HFF-Myc (cell line): ENCODE data around the gene UBAC2.

ENCODE experiments used
- DNase-seq: peaks from one replicate; pipeline ENCODE4 v3.0.0-alpha.2; 2011; ENCODE audit warnings: low read depth; ENCODE audit errors: extremely low read depth
- H3K4me3 ChIP-seq: replicated peaks from 2 replicates; pipeline ENCODE4 v1.5.1; 2011; ENCODE audit warnings: low read depth, mild to moderate bottlenecking, control low read depth, low read length
- TF ChIP-seq, protein P1 (sequence below): IDR thresholded peaks from 2 replicates; pipeline ENCODE4 v1.5.1; 2012; ENCODE audit warnings: mild to moderate bottlenecking, low read depth, low read length, control low read depth; ENCODE audit errors: missing control alignments

Gene UBAC2

DNA sequence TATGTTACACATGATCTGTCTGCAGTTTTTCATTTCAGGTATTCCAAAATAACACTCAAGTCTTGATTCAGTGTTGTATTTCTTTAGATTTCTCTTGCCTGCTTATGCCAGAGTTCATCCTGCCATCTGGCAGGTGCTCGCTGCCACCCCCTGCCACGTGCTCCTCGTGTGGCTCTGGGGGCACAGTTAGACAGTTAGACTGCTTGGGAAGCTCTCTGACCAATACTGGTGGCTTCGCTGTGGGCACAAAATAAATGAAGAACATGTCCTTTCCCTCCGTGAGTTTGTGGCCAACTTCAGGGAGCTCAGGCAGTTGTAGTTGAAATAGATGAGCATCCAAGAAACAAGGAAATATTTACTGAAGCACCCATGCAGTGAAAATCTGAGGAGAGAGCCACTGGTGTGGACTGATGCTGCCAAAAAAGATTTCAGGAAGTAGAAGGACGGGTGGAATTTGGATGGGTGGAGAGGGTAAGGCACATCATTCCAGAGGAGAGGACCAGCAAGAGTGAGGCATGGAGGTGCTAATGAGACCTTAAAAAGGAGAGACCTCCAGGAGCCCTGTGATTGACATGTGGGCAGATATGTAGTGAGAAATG lies 144.1 kb downstream of the UBAC2 start:
- no peak overlapping the region for H3K4me3 ChIP-seq
- no peak for DNase-seq

DNA sequence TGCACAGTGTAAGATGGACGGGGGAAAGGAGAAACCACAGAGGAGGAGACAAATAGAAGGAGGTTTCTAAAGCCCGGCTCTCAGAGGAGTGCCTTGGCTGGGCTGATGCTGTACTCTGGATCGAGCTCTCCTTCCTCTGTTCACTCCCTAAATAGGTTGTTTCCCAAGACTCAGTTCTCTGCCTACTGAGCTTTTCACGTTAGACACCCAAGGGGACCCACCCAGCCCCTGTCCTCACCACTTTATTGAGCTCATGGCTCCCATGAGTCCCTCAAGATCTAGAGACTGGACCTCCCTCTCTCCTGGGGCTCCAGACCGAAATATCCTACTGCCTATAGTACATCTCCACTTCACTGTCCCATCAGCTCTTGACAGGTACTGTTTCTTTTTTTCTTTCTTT lies 144.7 kb downstream of the UBAC2 start:
- TF ChIP-seq, protein P1, sequence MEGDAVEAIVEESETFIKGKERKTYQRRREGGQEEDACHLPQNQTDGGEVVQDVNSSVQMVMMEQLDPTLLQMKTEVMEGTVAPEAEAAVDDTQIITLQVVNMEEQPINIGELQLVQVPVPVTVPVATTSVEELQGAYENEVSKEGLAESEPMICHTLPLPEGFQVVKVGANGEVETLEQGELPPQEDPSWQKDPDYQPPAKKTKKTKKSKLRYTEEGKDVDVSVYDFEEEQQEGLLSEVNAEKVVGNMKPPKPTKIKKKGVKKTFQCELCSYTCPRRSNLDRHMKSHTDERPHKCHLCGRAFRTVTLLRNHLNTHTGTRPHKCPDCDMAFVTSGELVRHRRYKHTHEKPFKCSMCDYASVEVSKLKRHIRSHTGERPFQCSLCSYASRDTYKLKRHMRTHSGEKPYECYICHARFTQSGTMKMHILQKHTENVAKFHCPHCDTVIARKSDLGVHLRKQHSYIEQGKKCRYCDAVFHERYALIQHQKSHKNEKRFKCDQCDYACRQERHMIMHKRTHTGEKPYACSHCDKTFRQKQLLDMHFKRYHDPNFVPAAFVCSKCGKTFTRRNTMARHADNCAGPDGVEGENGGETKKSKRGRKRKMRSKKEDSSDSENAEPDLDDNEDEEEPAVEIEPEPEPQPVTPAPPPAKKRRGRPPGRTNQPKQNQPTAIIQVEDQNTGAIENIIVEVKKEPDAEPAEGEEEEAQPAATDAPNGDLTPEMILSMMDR, result no peak
- DNase-seq, result no peak
- H3K4me3 ChIP-seq, result no peak overlapping the region

More for the DNA sequence above, 144.1 kb downstream of the UBAC2 start:
- TF ChIP-seq, protein P1, result no peak

DNA sequence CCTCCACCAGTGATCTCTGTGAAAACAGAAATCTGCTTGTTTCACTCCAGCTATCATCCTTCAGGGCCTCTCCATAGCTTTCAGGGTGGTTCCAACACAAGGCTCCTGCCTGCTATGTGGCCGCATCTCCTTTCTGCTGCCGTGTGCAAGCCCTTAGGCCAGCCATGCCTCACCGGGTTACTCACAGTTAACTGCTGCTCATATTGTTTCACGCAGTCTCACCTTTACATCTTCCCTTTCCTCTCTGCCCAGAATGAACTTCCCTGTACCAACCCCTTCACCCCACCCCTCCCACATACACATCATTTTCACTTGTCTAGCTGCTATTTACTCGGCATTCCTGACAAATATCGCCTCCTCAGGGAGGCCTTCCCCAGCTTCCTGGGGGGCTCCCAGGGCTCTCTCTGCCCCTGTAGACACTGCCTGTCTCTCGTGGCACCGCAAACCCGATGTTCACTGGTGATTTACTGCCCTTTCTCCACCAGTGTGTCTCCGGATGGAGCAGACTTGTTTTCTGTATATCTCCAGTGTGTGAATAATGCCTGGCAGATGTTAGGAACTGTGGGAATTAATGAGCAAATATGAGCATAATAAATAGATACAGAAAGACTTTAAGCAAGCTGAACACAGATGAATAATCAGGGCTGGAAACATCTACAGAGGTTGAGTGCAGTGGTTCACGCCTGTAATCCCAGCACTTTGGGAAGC lies 145.8 kb downstream of the UBAC2 start:
- TF ChIP-seq, protein P1, result no peak
- no peak overlapping the region for H3K4me3 ChIP-seq
- no peak for DNase-seq

DNA sequence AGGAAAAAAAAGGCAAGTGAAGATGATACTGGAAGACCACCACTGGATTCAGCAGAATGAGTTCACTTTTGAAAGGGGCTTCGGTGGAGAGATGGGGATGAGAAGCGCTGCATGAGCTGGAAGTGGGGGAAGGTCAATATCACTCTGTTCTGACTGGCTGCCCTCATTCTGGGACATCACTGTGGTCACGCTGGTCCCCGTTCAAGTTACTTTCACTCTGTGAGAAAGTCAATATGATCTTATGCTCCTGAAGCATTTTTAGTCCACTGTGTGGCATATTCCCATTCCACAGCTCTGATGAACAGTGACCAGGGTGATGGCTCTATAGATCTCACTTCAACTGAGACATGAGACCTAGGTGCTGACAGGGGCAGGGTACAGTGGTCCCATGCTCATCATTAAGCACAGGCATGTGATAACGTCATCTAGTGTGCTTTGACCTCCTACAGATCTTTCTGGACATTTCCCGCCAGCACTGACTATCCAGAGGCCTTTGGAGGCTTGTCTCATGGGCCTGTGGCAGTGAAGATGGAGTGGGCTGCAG lies 146.8 kb downstream of the UBAC2 start:
- no peak overlapping the region for H3K4me3 ChIP-seq
- no peak for DNase-seq
- TF ChIP-seq, protein P1, result no peak

DNA sequence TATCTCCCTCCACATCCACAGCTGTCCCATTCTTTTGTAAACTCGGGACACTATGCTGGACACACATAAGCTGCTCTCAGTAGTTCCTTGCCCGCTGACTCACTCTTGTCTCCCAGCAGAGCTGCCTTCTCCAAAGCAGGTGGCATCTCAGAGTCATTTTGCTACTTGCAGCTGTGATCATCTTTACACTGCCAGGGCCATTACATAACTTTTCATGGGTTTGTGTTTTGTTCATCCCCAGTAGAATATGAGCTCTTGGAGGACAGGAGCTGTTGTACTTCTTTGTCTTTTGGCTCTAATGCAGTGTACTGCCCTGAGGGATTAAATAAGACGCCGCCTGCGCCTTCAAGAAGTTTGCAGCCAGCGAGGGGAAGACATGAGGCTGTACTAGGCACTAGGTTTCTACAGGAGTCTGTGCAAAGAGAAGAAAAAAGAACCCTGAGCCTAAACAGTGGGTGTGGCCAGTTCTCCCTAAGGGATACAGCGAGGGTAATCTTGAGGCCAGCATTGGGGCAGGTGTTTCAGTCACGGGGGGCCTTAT lies 147.3 kb downstream of the UBAC2 start:
- no peak overlapping the region for H3K4me3 ChIP-seq
- no peak for DNase-seq
- TF ChIP-seq, protein P1, result no peak

DNA sequence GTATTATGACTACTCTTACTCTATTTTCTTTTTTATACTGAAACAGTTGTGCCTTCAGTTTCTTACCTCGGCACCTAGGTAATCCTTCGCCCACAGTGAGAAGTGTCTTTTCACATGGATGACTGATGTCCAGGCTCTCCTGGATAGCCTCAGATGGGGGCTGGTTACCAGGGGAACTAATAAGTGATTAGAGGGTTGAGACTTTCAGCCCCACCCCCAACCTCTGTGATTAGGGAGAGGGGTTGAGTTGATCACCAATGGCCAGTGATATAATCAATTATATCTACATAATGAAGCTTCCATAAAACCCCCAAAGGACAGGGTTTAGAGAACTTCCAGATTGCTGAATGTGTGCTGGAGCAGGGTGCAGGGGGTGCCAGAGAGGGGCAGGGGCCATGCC lies 149.5 kb downstream of the UBAC2 start:
- no peak overlapping the region for H3K4me3 ChIP-seq
- TF ChIP-seq, protein P1, result no peak
- DNase-seq, result no peak
